ENCODE data around the gene DOC2A. TPM values are rescaled to one million over a fixed set of nuclear protein-coding genes. Genes with fewer than 3 reads are reported as not detected.
"Not testable (repeated sequence)": the region's sequence is repeated elsewhere in the genome, so short reads cannot be mapped to it uniquely, and the experiment has no call there.

DOC2A gene
- total RNA-seq, 2 experiments from 2014 or later, result 0.34 TPM; not detected in 1

DNA sequence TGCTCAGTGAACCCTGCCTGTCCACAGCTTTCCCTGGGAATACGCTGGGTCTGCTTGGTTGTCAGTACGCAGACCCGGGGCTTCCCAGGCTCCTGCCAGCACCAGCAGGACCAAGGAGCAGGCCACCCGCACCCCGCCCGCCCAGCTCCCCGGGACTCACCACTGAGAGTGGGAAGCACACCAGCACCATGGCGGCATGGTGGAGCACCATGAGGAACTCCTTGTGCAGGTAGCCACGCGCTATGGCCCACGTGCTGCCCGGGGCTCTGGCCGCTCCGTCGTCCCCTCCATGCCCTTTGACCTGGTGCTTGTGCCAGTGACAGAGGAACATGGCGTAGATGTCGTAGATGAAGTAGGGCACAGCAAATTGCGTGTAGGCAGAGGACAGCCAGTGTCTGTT, 15.6 kb upstream of the DOC2A start:
- DNase-seq (no peak), ATAC-seq (no peak)
- Mint-ChIP-seq H3K27ac (no peak overlapping the region), H3K36me3 (ENCODE audit: low read depth) (no peaks in the 10 kb centered on the region), H3K4me1 (ENCODE audit: low read depth) (peaks cover 10% of the 10 kb centered on the region), H3K9me3 (ENCODE audit: insufficient read depth) (no peaks in the 10 kb centered on the region), H3K4me3 (no peak overlapping the region), H3K27me3 (ENCODE audit: low read depth) (peaks cover 26% of the 10 kb centered on the region)
- CTCF ChIA-PET, result no interaction called here
- POLR2A ChIA-PET, result no interaction called here

DNA sequence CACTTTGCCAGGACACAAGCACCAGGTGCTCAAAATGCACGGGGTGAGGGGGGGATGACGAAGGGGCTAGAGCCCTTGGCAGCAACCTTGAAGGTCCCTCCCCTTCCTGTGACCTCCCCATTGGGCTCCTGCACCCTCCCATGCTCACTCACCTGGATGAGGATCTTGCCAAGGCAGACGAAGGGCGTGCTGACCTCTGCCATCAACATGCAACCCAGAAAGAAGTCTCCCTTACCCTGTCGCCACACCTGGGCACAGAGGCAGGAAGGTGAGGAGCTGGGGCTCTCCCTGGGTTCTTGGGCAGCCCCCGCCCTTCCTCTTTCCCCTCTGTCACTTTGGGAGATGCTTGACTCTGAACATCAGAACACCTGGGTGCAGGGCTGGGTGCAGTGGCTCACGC, 14.7 kb upstream of the DOC2A start:
- H3K4me3 Mint-ChIP-seq, result no peak overlapping the region
- DNase-seq, result no peak
- CTCF ChIA-PET, result no interaction called here
- no peaks in the 10 kb centered on the region for H3K36me3 Mint-ChIP-seq (ENCODE audit: low read depth)
- ATAC-seq, result no peak
- H3K27ac Mint-ChIP-seq, result no peak overlapping the region
- no peaks in the 10 kb centered on the region for H3K9me3 Mint-ChIP-seq (ENCODE audit: insufficient read depth)
- POLR2A ChIA-PET, result no interaction called here
- H3K27me3 Mint-ChIP-seq (ENCODE audit: low read depth), result peaks cover 27% of the 10 kb centered on the region
- H3K4me1 Mint-ChIP-seq (ENCODE audit: low read depth), result peaks cover 17% of the 10 kb centered on the region

DNA sequence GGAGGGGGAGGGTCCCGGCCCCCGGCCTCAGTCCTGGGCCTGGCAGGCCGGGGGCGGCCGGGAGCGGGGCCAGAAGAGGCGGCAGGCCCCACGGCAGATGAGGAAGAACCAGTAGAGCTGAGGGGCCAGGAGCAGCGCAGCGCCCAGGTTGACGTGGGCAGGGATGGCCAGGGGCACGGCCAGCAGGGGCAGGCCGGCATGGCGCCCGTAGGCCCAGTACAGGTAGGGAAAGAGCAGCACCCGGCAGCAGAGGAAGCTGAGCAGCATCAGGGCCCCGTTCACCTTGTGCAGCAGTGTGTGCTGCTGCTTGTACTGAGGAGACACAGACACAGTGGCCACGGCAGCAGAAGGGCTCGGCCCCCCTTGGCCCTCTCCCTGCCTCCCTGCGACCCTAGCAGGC, 14.3 kb upstream of the DOC2A start:
- DNase-seq (no peak), ATAC-seq (no peak)
- Mint-ChIP-seq H3K4me3 (no peak overlapping the region), H3K27ac (no peak overlapping the region), H3K4me1 (ENCODE audit: low read depth) (peaks cover 16% of the 10 kb centered on the region), H3K9me3 (ENCODE audit: insufficient read depth) (no peaks in the 10 kb centered on the region), H3K27me3 (ENCODE audit: low read depth) (peaks cover 25% of the 10 kb centered on the region), H3K36me3 (ENCODE audit: low read depth) (no peaks in the 10 kb centered on the region)
- CTCF ChIA-PET, result no interaction called here
- POLR2A ChIA-PET, result no interaction called here

DNA sequence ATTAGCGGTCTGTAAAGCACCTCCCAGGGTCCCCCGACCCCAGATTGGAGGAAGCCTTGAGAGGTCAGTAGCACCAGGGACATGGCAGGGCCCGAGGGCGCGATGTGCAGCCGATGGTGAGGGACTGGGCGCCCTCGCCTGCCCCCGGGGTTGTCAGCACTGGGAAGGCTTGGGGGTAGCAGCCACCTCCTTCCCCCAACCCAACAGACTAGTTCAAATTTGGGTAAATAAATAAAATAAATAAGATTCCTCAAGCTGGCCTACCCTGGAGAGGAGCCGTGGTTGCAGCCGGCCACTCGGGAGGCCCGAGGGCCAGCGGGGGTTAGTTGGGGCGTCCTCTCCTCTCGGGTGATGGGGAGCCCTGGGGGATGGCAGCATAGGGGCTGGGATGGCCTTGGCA, 13.6 kb upstream of the DOC2A start:
- ChIA-PET POLR2A (no interaction called here), CTCF (no interaction called here)
- Mint-ChIP-seq H3K27ac (no peak overlapping the region), H3K27me3 (ENCODE audit: low read depth) (peaks cover 19% of the 10 kb centered on the region), H3K9me3 (ENCODE audit: insufficient read depth) (no peaks in the 10 kb centered on the region), H3K4me3 (no peak overlapping the region), H3K4me1 (ENCODE audit: low read depth) (peaks cover 13% of the 10 kb centered on the region), H3K36me3 (ENCODE audit: low read depth) (no peaks in the 10 kb centered on the region)
- no peak for ATAC-seq
- DNase-seq, result no peak

GRCh38 chr16:30023586-30023985, 12.8 kb upstream of the DOC2A start:
- POLR2A ChIA-PET, result no interaction called here
- Mint-ChIP-seq H3K27me3 (ENCODE audit: low read depth) (peaks cover 18% of the 10 kb centered on the region), H3K36me3 (ENCODE audit: low read depth) (no peaks in the 10 kb centered on the region), H3K9me3 (ENCODE audit: insufficient read depth) (no peaks in the 10 kb centered on the region), H3K4me1 (ENCODE audit: low read depth) (peaks cover 13% of the 10 kb centered on the region), H3K4me3 (no peak overlapping the region), H3K27ac (no peak overlapping the region)
- CTCF ChIA-PET, result interaction anchor here (1.7 kb wide), 1 partner anchor 8 kb away, joined by 12 read pairs; the partner anchor contains the start of gene TLCD3B
- DNase-seq (no peak), ATAC-seq (no peak)

DNA sequence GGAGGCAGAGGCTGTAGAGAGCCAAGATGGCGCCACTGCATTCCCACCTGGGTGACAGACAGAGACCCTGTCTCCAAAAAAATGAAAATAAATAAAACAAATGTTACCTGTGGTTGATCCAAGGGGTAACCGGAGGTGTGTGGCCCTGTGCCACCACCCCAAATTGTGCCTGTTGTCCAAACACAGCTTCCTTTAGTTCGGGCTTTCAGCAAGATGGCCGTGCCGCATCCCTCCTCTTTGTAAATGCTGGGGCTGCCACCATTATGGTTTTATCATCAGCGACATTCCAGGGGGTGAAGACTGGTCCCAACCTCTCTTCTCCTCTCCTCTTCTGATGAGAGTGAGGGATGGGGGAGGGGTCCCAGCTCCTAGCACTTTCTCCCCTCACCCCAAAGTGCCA, 12.1 kb upstream of the DOC2A start, which contains the start of gene C16orf92:
TSS of gene C16orf92 (plus strand) at position 312 of the 400 bp plus-strand sequence. CDS start 143 bp downstream, outside the sequence.
- H3K9me3 Mint-ChIP-seq (ENCODE audit: insufficient read depth), result no peaks in the 10 kb centered on the region
- H3K27me3 Mint-ChIP-seq (ENCODE audit: low read depth), result peaks cover 15% of the 10 kb centered on the region
- ATAC-seq, result no peak
- H3K4me3 Mint-ChIP-seq, result no peak within 1 kb of the TSS
- CTCF ChIA-PET, result interaction anchor here (1.7 kb wide), 1 partner anchor 9 kb away, joined by 12 read pairs; the partner anchor contains the start of gene TLCD3B
- H3K36me3 Mint-ChIP-seq (ENCODE audit: low read depth), result no peaks in the 10 kb centered on the region
- DNase-seq, result no peak
- POLR2A ChIA-PET, result no interaction called here
- no peak within 1 kb of the TSS for H3K27ac Mint-ChIP-seq
- H3K4me1 Mint-ChIP-seq (ENCODE audit: low read depth), result peaks cover 13% of the 10 kb centered on the region

DNA sequence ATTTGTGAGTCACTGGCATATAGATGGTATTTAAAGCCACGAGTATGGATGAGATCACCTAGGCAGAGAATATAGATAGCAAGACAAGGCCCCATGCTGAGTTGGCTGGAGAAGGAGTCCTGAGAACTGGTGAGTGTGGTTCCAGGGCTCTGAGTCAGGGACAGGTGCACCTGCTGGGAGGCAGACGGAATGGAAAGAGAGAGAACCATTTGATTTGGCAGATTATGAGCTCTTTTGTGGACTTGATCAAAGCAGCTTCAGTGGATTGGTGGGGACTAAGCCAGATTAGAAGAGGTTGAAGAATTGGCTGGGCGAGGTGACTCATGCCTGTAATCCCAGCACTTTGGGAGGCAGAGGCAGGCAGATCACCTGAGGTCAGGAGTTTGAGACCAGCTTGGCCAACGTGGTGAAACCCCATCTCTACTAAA, 7.9 kb upstream of the DOC2A start:
- POLR2A ChIA-PET, result no interaction called here
- H3K4me3 Mint-ChIP-seq, result no peak overlapping the region

DNA sequence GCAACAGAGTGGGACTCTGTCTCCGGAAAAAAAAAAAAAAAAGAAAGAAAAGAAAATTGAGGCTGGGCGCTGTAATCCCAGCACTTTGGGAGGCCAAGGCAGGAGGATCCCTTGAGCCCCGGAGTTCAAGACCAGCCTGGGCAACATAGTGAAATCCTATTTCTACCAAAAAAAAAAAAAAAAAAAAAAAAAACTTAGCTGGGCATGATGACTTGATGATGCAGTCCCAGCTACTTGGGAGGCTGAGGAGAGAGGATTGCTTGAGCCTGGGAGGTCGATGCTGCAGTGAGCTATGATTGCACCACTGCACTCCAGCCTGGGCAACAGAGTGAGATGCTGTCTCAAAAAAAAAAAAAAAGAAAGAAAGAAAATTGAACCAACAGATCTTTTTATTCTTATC, 7.1 kb upstream of the DOC2A start:
- H3K4me3 Mint-ChIP-seq; DNase-seq; H3K36me3 Mint-ChIP-seq (ENCODE audit: low read depth); H3K9me3 Mint-ChIP-seq (ENCODE audit: insufficient read depth); ATAC-seq; POLR2A ChIA-PET; H3K27ac Mint-ChIP-seq: not testable (repeated sequence)
- Mint-ChIP-seq H3K4me1 (ENCODE audit: low read depth) (peaks cover 13% of the 10 kb centered on the region), H3K27me3 (ENCODE audit: low read depth) (peaks cover 16% of the 10 kb centered on the region)
- CTCF ChIA-PET, result interaction anchor here (1.6 to 5.1 kb wide), 2 partner anchors 14 to 327 kb away, joined by 6 to 21 read pairs; partner anchors contain the start of gene TLCD3B

More for the DNA sequence above, 7.9 kb upstream of the DOC2A start:
- CTCF ChIA-PET, result interaction anchor here (1.3 to 5.1 kb wide), 4 partner anchors 13 to 327 kb away, joined by 6 to 21 read pairs (median 7); partner anchors contain the start of gene TLCD3B
- H3K4me1 Mint-ChIP-seq (ENCODE audit: low read depth), result peaks cover 13% of the 10 kb centered on the region
- no peak for ATAC-seq
- H3K9me3 Mint-ChIP-seq (ENCODE audit: insufficient read depth), result no peaks in the 10 kb centered on the region
- no peak for DNase-seq
- H3K36me3 Mint-ChIP-seq (ENCODE audit: low read depth), result no peaks in the 10 kb centered on the region
- peaks cover 16% of the 10 kb centered on the region for H3K27me3 Mint-ChIP-seq (ENCODE audit: low read depth)
- H3K27ac Mint-ChIP-seq, result no peak overlapping the region

DNA sequence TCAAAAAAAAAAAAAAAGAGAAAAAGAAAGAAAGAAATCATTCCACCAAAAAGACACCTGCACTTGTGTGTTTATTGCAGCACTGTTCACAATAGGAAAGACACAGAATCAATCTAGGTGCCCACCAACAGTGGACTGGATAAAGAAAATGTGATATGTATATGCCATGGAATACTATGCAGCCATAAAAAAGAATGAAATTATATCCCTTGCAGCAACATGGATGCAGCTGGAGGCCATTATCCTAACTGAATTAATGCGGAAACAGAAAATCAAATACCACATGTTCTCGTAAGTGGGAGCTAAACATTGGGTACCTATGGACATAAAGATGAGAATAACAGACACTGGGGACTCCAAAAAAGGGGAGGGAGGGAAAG, 6.4 kb upstream of the DOC2A start:
- H3K36me3 Mint-ChIP-seq (ENCODE audit: low read depth), result no peaks in the 10 kb centered on the region
- POLR2A ChIA-PET, result interaction anchor here (0.5 kb wide), 1 partner anchor 227 kb away, joined by 3 read pairs; the partner anchor contains the start of gene KIF22
- no peaks in the 10 kb centered on the region for H3K9me3 Mint-ChIP-seq (ENCODE audit: insufficient read depth)
- DNase-seq (no peak), ATAC-seq (no peak)
- no peak overlapping the region for H3K4me3 Mint-ChIP-seq
- peaks cover 20% of the 10 kb centered on the region for H3K27me3 Mint-ChIP-seq (ENCODE audit: low read depth)
- H3K4me1 Mint-ChIP-seq (ENCODE audit: low read depth), result peaks cover 13% of the 10 kb centered on the region
- no peak overlapping the region for H3K27ac Mint-ChIP-seq
- CTCF ChIA-PET, result interaction anchor here (1.4 to 5.1 kb wide), 2 partner anchors 15 to 38 kb away, joined by 5 to 21 read pairs; partner anchors contain the start of gene TLCD3B

DNA sequence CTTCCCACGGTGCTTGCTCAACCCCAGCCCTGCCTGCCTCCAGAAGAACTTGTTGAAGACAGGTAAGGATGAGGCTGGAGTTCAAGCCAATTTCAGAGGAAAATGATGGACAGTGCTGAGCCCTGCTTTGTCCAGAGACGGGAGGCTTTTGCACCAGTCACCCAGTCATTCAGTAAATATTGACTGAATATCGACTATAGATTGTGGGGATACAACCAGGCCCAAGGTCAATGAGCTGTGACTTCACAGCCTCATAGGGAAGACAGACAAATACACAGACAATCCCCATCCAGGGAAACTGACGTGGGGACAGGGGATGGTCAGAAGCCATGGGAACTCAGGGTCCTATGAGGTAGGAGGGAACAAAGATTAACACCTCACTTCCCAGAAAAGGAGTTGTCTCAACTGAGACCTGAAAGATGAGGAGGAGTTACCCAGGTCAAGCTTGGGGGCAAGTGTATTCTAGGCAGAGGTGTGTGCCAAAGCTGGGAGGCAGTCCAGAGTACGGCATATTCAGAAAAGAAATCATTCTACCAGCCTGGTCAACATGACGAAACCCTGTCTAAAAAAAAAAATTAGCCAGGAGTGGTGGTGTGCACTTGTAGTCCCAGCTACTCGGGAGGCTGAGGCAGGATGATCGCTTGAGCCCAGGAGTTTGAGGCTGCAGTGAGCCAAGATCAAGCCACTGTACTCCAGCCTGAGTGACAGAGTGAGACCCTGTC, 5.9 kb upstream of the DOC2A start:
- no peak overlapping the region for H3K27ac Mint-ChIP-seq
- POLR2A ChIA-PET, result interaction anchor here (0.5 to 0.6 kb wide), 2 partner anchors 41 to 226 kb away, joined by 3 read pairs; partner anchors contain the start of gene KIF22
- H3K4me1 Mint-ChIP-seq (ENCODE audit: low read depth), result peaks cover 15% of the 10 kb centered on the region
- no peak for DNase-seq
- no peaks in the 10 kb centered on the region for H3K9me3 Mint-ChIP-seq (ENCODE audit: insufficient read depth)
- no peak for ATAC-seq
- H3K27me3 Mint-ChIP-seq (ENCODE audit: low read depth), result peaks cover 26% of the 10 kb centered on the region
- CTCF ChIA-PET, result interaction anchor here (1.4 to 5.1 kb wide), 2 partner anchors 15 to 39 kb away, joined by 5 to 21 read pairs; partner anchors contain the start of gene TLCD3B
- peaks cover 2% of the 10 kb centered on the region for H3K36me3 Mint-ChIP-seq (ENCODE audit: low read depth)
- H3K4me3 Mint-ChIP-seq, result no peak overlapping the region

- H3K4me3 Mint-ChIP-seq; DNase-seq; H3K9me3 Mint-ChIP-seq (ENCODE audit: insufficient read depth); H3K4me1 Mint-ChIP-seq (ENCODE audit: low read depth); H3K36me3 Mint-ChIP-seq (ENCODE audit: low read depth); POLR2A ChIA-PET; H3K27ac Mint-ChIP-seq; ATAC-seq: not testable (repeated sequence)
- CTCF ChIA-PET, result interaction anchor here (0.6 to 0.9 kb wide), 2 partner anchors 17 to 40 kb away, joined by 3 to 4 read pairs; no protein-coding TSS in a partner anchor
- H3K27me3 Mint-ChIP-seq (ENCODE audit: low read depth), result peaks cover 28% of the 10 kb centered on the region
Observed at GRCh38 chr16:30015450-30015849, 4.6 kb upstream of the DOC2A start.

DNA sequence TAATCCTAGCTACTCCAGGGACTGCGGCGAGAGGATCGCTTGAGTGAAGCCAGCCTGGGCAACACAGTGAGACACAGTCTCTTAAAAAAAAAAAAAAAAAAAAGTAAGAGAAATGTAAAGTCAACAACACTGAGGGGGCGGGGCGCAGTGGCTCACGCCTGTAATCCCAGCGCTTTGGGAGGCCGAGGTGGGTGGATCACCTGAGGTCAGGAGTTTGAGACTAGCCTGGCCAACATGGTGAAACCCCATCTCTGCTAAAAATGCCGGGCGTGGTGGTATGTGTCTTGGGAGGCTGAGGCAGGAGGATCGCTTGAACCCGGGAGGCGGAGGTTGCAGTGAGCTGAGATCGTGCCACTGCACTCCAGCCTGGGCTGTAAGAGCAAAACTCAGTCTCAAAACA, 1.8 kb upstream of the DOC2A start:
- ATAC-seq; H3K4me1 Mint-ChIP-seq (ENCODE audit: low read depth); H3K4me3 Mint-ChIP-seq; CTCF ChIA-PET; H3K9me3 Mint-ChIP-seq (ENCODE audit: insufficient read depth); H3K27ac Mint-ChIP-seq; DNase-seq; H3K36me3 Mint-ChIP-seq (ENCODE audit: low read depth); POLR2A ChIA-PET: not testable (repeated sequence)
- H3K27me3 Mint-ChIP-seq (ENCODE audit: low read depth), result peaks cover 33% of the 10 kb centered on the region
